NCI-H2081 treated with DMSO at 0.1 percent for 48 hours (cell line): ENCODE results near the gene WNT1.

Source experiments
- DNase-seq: peaks from one replicate; lab custom pipeline; 2025; lab: John Stamatoyannopoulos, UW

WNT1 gene

DNA sequence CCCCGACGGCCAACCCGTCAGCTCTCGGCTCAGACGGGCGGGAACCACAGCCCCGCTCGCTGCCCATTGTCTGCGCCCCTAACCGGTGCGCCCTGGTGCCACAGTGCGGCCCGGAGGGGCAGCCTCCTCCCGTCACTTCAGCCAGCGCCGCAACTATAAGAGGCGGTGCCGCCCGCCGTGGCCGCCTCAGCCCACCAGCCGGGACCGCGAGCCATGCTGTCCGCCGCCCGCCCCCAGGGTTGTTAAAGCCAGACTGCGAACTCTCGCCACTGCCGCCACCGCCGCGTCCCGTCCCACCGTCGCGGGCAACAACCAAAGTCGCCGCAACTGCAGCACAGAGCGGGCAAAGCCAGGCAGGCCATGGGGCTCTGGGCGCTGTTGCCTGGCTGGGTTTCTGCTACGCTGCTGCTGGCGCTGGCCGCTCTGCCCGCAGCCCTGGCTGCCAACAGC is at the start of gene WNT1:
Gene WNT1, plus strand, starts transcription at position 32 of the 450 bp plus-strand sequence. Its CDS starts 329 bp downstream, at position 361.
- no peak for DNase-seq

DNA sequence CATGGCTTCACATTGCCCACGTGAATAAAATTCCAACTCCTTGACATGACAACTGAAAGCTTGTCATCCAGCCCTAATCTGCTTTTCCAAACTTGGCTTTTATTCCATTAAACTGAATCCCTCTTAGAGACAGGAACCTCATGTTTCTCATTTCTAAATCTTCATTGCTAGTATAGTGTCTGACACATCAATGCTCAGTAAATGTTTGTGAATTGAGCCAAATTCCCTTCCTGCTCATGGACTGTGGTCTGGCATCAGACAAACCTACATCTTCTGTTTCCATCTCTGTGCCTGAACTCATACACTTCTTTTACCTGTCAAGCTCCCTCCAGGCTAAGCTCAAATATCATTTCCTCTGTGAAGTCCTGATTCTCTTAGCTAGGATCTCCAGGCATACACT is 48.6 kb upstream of the WNT1 start:
- DNase-seq = no peak

DNA sequence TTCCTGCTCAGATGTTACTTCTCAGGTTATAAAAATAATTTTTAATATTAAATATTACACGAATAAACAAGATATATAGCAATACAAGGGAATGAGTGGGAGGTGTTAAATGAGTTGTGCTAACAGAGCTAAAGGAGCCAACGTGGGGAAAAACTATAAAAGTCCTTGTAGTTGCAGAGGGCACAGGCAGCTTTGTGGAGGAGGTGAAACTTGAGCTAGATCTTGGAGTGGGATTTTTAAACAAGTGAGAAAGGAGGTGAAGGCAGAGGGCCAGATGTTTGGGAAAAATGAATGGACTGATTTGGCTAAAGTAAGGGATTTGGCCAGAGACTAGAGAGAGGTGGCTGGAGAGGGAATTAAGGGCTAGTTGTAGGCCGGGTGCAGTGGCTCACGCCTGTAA is 47.6 kb upstream of the WNT1 start:
- DNase-seq = no peak

DNA sequence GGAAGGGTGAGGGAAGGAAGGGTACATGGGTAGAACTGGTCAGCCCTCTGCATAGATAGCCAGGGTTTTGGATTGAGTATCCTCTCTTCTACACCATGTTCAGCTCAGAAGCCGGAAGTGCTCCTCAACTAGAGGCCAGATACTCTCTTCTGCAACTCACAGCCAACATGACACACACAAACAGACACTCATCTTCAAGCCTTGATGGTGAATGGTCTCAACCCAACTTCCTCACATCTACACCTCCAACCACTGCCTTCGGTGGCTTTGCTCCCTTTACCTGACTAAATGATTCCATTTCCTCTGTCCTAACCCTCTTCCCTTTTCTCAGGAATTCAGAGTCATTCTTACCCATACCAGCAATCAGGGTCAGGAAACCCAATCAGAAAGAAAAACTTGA is 45.2 kb upstream of the WNT1 start:
- DNase-seq = no peak

DNA sequence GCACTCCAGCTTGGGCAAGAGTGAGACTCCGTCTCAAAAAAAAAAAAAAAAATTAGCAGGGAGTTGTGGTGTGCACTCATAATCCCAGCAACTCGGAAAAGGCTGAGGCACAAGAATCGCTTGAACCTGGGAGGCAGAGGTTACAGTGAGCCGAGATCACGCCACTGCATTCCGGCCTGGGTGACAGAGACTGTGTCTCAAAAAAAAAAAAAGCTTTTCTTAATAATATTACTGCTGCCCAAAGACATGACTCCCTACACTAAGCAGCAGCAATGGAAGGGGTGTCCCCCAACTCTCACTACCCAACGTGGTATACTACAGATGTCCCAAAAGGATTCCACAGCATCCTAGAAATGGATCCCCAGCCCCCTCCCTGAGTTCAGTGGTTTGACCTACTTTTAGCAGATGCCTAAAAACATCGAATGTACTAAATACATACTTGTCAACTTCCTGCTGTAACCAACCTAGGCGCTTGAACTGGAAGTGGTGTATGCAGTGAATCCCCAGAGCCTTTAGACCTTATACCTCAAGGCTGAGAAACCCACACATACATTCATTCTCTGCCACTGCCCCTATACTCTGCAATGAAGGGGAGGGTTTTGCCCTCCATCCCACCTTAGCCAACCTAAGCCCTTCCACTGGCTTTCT is 44.3 kb upstream of the WNT1 start:
- DNase-seq = no peak

DNA sequence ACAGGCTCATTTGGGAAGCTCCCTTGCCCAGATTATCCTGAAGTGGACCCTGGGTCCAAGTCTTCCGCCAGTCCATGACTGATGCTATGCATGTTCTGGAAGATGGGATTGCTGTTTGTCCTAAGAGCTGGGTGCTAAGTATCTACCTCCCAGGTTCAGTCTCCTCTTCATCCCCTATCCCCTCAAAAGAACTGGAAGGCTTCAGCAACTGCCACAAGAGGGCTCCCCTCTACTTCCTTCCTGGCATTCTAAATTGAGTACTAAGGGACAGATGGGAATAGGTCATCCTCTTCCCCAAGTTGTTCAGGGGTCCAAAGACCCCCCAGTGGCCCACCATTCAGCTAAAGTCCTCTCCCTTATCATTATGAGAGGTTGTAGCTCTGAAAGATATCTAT is 43.8 kb upstream of the WNT1 start:
- no peak for DNase-seq

DNA sequence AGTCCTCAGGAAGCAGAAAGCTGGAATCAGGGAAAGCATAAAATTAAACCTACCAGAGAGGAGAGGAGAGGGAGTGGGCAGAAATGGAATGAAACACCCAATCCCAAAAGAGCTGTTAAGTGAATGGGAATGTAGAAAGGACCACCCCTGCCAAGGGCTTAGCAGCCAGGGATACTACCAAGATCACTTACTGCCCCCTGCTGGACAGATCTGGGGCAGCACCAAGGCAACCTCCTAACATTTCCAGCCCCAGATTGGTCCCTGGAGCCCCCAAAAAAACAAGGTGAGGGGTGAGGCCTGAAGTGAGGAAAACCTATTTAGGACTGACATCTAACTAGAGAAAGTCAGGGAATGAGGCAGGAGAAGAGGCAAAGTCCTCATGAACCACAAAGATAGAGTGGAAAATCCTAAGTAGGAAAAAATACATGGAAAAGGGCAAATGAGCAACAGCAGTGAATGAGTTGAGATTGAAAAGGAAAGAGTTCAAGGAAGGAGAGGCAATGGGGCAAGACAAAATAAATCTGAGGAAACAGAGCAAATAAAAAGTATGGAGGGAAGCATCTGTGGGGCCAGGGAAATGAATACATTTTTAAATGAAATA is 41.6 kb upstream of the WNT1 start:
- no peak for DNase-seq

DNA sequence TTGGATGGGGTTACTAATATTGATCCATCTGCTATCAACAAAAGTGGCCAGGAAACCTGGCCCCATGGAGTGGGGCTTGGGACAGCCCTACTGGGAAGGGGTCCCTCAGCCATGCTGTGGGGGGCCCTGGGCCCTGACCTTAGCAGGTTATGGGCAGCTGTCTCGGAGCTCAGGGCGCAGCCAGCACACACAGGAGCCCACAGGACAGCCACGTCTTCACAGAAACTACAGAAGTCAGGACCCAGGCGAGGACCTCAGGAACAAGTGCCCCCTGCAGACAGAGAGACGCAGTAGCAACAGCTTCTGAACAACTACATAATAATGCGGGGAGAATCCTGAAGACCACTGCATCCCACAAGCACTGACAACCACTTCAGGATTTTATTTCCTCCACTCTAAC is 41.0 kb upstream of the WNT1 start:
- DNase-seq = no peak

DNA sequence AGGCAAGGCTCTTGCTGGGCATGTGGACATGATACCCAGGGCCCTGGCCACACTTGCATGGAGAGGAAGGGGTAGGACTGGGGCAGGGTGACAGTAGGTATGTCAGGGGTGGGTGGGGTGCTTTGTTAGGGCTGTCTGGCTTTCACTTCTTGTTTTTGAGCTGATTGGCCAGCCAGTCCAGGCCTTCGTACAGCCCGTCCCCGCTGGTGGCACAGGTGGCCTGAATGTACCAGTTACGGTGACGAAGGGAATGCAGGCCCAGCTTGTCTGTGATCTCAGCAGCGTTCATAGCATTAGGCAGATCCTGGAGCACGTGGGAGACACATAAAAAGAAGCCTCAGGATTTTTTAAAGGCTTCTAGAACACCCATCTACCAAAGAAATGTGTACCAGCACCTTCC is 39.3 kb upstream of the WNT1 start:
- no peak for DNase-seq

DNA sequence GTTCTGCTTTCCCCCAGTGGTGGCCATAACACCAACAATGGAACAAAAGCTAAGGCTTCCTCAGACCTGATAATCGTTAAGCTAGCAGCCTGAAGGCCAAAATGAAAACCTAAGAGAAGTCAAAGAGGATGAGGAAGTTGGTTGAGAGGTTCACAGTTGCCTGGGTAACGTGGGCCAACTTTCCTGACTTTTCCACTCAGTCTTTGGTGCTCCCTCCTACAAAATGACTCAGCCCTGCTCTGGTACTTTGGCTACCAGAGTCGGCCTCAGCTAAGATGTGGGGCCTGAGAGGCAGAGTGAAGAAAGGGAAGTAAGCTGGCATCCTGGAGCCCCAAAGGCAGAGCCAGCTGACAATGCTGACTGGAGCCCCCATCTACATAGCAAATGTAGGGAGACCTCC is 37.9 kb upstream of the WNT1 start:
- DNase-seq = no peak

DNA sequence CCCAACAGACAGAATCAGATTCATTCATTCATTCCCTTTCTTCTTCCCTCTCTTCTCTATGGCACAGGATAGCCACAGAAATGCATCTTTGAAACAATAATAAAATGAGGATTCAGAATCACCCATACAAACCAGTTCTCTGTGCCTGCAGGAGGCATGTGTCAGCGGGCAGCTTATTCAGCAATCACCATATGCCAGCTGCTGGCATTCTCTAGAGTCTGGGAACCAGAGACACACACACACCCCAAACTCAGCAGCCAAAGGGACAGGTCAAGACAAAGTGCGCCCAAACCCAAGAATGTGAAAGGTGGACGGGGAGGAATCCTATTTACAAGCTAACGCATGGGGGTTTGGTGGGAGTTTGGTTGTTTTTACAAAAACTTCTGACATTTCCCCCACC is 34.9 kb upstream of the WNT1 start:
- no peak for DNase-seq

DNA sequence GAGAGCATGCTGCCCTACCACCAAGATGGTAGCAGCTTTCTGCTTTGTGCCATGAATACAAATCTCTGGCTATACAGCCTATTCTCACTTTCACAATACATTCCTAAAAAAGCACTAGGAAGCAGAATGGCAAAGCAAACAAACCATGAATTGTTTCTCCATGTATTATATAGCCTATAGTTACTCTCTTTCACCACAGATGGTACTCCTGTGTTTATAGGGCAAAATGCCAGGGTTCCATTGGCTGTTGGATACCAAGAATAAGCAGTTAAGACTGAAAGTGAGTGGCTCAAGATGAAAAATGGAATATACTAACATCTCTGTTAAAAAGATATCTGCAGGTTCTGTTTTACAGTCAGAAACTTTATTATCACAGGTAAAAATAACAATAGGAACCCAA is 31.9 kb upstream of the WNT1 start:
- DNase-seq = peak; percentile 51

DNA sequence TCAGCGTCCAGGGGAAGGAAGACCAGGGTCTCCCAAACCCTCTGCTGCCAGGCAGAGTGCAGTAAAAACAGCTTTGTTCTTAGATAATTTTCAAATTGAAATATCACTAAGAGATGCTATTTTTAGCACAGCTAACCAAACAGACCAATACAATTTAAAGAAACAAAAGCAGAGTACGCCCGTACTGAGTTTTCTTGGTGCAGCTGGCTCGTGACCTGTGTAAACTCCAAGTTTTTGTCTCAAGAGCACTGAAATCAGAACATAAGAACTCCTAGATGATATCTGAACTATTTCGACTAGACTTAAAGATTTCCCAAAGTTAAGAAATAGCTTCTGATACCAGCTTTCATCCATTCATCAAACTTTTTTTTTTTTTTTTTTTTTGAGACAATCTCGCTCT is 31.2 kb upstream of the WNT1 start:
- DNase-seq = no peak

DNA sequence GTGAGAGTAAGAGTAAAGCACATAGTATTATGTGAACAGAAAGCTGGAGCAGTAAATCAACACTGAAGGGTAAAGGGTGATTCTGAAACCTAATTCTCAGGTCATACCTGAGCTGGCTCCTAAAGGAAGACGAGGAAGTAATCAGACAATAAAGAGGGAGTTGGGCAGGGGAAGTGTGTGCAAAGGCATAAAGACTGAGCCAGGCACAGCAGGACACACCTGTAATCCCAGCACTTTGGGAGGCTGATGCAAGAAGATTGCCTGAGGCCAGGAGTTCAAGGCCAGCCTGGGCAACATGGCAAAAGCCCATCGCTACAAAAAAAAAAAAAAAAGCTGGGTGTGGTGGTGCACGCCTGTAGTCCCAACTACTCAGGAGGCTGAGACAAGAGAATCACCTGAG is 30.4 kb upstream of the WNT1 start:
- no peak for DNase-seq

DNA sequence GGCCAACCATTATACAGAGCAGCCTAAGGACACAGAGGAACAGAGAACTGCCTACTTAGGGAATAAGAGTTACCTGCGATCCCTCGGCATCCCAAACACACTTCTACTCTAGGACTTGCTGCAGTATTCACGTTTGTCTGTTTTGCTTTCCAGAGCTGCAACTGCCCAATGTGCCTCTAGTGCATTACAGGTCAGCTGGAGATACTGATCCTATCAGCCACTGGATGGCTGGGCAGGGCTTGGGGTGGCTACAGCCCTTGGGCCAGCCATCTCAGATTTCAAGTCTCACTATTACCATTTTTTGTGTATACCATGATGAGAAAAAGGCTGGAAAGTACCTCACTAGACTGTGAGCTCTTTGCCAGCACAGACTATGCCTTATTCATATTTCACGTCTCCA is 25.4 kb upstream of the WNT1 start:
- no peak for DNase-seq

DNA sequence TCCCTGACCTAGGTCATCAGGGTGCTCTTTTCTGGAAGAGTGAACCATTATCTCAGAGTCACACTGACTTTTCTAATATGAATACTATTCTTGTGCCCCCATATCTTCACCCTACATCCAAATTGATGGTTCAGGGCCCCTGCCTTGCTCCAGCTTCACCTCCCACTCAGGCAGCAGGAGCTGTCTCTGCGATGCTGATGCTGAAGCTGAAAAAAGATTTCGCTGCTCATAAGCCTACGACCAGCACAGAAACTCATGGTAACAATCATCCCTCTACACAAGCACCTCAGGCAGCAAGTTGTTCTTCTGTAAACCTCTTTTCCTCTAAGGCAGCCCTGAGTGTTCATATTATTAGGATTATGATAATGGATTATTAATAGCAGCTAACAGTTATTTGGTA is 24.1 kb upstream of the WNT1 start:
- DNase-seq = no peak

DNA sequence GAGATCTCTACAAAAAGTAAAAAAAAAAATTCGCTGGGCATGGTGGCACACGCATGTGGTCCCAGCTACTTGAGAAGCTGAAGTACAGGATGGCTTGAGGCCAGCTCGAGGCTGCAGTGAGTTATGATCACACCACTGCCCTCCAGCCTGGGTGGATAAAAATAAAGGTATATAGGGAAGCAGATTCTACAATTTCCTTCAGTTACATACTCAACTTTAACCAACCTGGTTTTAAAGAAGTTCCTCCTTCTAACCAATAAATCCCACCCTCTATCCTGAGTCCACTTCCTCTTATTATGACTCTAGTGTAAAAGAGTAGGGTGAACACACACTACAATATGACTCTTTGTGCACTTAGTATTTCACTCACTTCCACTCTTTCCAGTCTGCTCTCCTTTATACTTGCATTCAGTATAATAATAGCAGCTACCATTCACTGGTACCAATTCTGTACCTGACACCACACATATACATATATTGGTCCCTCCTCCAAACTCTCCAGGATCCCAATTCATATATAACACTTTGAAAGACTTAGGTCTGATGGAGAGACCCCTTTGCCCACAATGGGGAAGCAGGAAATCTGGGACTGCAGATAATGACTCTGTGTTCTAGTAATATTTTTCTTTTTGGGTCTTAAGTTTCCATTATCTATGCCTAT is 23.2 kb upstream of the WNT1 start:
- DNase-seq = no peak

DNA sequence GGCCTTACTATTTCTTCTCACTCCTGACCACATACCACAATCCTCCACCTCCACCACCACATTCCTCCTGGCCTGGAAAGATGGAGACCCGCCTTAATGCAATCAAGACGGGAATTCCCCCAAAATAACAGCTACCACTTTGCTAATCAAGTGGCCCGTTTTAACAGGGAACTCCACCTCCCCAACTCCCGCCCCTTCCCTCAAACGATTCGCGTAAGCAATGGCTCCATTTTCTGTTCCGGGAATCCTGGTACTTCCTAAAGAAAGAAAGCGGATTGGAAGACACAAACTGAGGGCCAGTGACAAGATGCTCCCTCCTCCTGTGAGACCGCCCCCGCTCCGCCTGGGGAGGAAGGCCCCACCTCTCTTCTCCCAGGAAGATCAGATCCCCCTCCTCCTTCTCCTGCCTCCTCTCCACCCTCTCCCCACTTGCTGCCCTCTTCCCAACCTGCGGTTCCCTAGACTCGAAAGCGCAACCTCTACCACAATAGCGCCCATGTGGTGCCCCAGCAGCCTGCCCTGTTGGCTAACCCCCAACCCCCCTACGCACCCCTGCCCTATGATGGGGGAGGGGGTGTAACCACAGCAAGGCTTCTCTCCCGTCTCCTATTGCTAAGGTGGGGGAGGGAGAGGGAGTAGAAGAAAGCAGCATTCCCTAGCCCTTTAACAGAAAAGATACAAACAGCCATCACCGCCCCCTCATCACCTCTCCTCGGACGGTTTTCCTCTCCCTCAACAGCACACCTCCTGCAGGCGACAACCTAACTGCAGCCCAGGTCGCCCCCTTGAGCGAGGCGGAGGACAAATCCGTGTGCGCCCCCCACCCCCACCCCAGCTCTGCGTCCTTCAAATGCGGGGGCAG is 21.6 kb upstream of the WNT1 start:
- peak; percentile 63 for DNase-seq

DNA sequence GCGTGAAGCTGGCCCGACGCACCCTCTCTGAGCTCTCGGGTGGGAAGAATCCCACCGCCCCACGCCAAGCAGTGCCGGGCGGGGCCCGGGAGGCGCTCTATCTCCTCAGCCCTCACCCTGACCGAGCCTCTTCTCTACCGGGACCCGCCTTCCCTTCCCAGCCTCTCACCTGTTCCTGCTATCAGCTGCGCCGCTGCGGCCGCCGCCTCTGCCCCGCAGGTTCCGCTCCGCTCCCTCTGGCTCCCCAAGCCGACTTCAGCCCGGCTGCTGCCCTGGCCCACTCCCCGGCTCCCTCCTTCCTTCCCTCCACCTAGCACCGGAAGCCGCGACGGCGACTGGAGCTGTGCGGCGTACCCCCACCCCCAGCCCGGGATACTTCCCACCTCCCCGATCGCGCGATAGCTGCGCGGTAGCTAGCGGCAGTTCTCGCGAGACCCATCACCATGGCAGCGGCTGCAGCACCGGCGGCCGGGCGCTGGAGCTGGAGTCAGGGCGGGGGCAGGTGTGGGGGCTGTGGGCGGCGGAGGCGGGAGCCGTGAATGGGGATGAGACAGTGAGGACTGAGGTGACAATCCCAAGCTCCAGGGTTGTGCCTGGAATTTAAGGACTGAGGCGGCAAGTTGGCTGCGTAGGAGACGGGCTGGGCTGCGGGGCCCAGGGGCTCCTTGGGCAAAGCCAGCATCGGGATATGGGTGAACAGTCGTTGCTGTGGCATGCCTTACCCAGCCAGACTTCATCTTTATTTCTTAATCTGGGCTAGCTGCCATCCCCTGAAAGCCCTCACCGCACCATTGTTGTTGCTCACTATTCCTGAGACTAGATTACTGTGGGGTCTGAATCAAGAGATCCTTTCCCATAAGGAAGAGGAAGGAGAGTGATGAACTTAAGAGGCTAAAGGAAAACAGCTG is 20.7 kb upstream of the WNT1 start, which contains the start of gene ARF3:
Gene ARF3, minus strand, starts transcription at position 347 of the 908 bp plus-strand sequence. CDS start 16,392 bp downstream, outside the sequence.
- peak; percentile 87 for DNase-seq

DNA sequence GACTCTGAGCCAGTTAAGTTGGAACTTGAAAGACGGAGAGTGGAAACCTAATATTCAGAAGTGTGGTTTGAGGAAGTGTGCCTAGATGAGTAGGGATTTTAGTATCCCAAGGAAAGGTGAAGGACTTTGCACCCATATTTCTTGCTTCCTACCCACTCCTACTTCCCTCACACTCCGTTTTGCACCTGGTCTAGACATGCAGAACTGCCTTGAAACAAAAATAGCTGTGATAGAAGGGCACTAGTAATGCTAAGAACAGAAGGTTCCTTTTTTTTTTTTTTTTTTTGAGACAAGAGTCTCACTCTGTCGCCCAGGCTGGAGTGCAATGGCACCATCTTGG is 20.1 kb upstream of the WNT1 start:
- no peak for DNase-seq

DNA sequence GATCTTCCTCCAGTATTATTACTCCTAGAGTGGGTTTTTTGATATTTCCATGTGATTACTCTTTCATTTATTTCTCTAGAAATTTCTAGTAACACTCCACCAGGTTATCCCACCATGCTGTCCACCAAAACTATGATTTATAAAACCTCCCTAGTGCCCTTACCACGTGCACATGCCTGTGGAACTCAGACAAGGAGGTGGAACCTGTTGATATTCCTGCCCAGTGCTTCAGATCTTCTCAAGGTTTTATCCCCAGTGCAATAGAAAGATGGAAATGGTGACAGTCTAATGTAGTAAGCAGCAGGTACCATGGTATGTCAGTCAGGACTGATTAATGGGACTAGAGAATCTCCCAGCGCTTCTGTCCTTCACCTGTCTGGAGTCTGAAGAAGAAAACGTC is 17.3 kb upstream of the WNT1 start:
- DNase-seq = no peak

DNA sequence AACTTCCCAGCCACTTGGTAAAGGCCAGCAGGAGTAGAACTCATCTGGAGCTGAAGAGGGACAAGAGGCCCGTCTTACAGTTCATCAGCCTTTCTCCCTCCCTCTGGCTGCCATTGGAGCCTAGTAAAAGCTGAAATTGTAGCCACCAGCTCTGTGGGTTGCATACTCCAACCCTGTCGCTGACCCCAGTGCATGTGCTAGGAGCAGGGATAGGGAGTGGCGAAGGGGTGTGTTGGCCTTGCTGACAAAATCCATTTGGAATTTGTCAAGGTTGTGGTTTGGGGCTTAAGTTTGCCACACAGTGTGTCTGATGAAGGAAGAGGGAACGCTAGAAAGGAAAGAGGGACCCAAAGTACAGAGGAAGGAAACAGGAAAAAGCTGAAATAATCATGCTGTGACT is 16.8 kb upstream of the WNT1 start:
- no peak for DNase-seq
